ENCODE data around the gene CPLANE1.

DNA sequence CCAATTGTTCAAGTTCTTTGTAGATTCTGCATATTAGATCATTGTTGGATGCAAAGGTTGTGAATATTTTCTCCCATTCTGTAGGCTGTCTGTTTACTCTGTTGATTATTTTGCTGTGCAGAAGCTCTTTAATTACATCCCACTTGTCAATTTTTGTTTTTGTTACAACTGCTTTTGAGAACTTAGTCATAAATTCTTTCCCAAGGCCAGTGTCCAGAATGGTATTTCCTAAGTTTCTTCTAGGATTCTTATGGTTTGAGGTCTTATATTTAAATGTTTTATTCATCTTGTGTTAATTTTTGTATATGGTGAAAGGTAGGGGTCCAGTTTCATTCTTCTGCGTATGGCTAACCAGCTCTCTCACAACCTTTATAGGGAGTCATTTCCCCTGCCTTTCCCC is 116.5 kb downstream of the CPLANE1 start:
- TF ChIP-seq, protein P1, sequence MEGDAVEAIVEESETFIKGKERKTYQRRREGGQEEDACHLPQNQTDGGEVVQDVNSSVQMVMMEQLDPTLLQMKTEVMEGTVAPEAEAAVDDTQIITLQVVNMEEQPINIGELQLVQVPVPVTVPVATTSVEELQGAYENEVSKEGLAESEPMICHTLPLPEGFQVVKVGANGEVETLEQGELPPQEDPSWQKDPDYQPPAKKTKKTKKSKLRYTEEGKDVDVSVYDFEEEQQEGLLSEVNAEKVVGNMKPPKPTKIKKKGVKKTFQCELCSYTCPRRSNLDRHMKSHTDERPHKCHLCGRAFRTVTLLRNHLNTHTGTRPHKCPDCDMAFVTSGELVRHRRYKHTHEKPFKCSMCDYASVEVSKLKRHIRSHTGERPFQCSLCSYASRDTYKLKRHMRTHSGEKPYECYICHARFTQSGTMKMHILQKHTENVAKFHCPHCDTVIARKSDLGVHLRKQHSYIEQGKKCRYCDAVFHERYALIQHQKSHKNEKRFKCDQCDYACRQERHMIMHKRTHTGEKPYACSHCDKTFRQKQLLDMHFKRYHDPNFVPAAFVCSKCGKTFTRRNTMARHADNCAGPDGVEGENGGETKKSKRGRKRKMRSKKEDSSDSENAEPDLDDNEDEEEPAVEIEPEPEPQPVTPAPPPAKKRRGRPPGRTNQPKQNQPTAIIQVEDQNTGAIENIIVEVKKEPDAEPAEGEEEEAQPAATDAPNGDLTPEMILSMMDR (IDR thresholded peaks at IDR 0.05): no peak
- TF ChIP-seq POLR2A (IDR thresholded peaks at IDR 0.05): no peak

All from adrenal gland (tissue), 5 donors.